Measurements from ENCODE around the gene CDK5RAP2. TPM values are rescaled to one million over a fixed set of nuclear protein-coding genes. Genes with fewer than 3 reads are reported as not detected.

CDK5RAP2 gene
- total and polyA plus RNA-seq, 9 of the 15 experiments (the other 6 are each of a cell fraction or from before 2014, with no cell fraction given): 19.9 to 68.8 (median 42.2) TPM

- TF ChIP-seq SP2 (IDR thresholded peaks at IDR 0.05; ENCODE audit: extremely low read depth, low read depth, low read length, poor library complexity, severe bottlenecking): no peak
- peak; percentile 70; the same call in 1 of the 2 replicates for TF ChIP-seq ZNF584 (CRISPR knock-in tag; IDR thresholded peaks at IDR 0.05; ENCODE audit: low read depth)
- no peak for TF ChIP-seq ZBTB1 (CRISPR knock-in tag; IDR thresholded peaks at IDR 0.05; ENCODE audit: borderline replicate concordance, low read depth)
- no peak for TF ChIP-seq PTRF (tag; IDR thresholded peaks at IDR 0.05)
- no peak for TF ChIP-seq ZNF133 (CRISPR knock-in tag; IDR thresholded peaks at IDR 0.05)
- peak; percentile 71 for TF ChIP-seq CEBPB (tag; IDR thresholded peaks at IDR 0.05)
- peak; percentile 37; the same call in 1 of the 2 replicates for TF ChIP-seq ATF7 (IDR thresholded peaks at IDR 0.05)
- no peak for TF ChIP-seq ZFP36 (IDR thresholded peaks at IDR 0.05; ENCODE audit: low read depth, low read length, partially characterized antibody)
- no peak for TF ChIP-seq SP1 (CRISPR knock-in tag; IDR thresholded peaks at IDR 0.05)
- TF ChIP-seq ETS1 (conservative IDR thresholded peaks at IDR 0.05; ENCODE audit: control insufficient read depth, low read depth, low read length): no peak
- TF ChIP-seq CEBPG (CRISPR knock-in tag; IDR thresholded peaks at IDR 0.05): peak; percentile 68
- peak; percentile 95 to 96 for TF ChIP-seq CEBPG (tag; conservative IDR thresholded peaks at IDR 0.05 in 1 of 2, IDR thresholded peaks at IDR 0.05 in 1 of 2)
- TF ChIP-seq ATF3 (IDR thresholded peaks at IDR 0.05): peak; percentile 92
- no peak for TF ChIP-seq ATF3 (CRISPR knock-in tag; conservative IDR thresholded peaks at IDR 0.05)
Measured at GRCh38 chr9:120616966-120617935, 37.3 kb upstream of the CDK5RAP2 start (continued).

Data from K562 (cell line).